NCI-H146 (cell line): ENCODE measurements around the gene ZCCHC14.

Experiments
- DNase-seq: peaks from one replicate; lab custom pipeline; 2025; lab: John Stamatoyannopoulos, UW

Gene ZCCHC14

DNA sequence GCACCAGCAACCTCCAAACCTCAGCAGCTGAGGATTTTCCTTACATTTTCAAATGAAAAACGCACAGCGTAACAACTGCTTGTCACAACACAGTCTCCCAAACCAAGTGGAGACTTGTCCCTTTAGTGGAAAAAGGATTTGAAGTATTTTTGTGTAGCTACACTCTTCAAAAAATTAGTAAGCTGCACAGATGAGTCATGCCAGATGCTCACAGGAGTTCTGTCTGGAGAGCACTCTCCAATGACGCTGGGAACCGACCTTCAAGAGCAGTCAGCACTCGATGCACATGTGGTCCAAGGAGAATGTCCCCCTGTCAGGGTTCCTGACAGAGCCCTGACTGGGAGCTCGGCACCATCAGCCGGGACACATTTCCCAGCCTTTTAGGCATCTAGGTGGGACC, 60.9 kb downstream of the ZCCHC14 start:
- no peak for DNase-seq

DNA sequence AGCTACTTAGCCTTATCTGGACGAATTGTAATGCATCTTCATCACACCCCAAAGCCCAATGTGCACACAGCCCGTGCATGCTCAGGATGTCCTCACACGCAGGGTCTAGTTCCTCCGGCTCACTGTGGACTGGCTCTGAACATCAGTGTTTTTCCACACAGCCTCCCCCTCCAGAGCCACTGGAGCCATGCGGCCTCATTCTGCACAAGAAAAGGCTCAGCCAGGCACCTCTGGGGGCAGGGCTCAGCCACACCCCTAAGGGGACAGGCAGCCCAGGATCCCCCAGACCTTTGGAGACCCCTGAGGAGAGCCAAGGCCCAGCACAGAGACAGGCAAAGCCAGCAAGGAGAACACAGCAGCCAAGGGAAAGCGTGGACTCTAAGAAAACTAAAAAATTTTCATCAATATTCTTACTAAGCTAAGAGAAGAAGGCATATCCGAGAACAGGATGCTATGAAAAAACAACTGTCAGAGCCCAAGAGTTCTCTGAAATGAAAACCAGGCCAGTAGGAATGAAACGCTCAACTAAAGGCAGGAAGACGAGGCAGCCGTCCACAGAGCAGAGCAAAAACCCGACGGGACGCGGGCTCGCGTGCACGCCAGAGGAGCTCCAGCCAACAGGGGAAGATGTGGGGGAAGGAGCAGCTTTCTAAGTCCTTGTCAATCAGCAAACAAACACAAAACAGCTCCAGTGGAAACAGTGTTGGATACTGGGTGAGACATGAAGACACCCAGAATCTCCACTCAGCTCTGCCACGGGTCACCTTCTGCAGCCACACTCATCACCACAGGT, 66.2 kb downstream of the ZCCHC14 start:
- DNase-seq: no peak

DNA sequence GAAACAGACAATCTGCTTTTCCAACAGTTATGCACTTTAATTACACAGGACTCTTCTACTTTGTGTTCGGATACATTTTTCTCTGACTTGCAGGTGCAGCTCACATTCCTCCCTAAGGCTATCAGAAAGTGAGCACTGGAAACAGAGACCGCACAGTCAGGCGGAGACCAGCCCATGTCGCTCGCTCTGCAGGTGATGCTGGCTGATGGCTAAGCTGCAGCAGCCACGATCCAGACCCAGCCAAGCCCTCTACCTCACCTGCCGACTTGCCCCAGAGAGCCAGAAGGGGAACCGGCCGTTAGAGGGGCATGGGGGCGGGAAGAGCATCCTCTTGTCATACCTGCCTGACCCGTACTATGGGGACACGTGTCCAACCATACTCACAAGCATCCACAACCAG, 66.9 kb downstream of the ZCCHC14 start:
- DNase-seq: no peak

DNA sequence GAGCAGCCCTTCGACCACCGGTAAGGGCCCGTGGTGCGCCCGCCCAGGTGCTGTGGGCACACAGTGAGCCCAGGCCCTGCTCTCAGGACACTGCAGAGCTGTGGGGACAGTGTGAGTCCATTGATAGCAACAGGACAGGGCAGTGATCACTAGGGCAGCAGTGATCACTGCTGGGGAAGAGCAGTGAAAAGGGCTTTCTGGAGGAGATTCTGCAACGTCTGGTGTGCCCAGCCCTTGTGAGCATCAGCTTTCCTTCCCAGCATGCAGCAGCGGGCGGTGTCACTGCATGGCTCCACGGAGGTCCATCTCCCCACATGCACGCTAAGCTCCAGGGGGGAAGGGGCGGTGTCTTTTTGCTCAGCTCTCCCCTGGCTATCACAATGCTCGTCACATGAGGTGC, 68.6 kb downstream of the ZCCHC14 start:
- DNase-seq: no peak

DNA sequence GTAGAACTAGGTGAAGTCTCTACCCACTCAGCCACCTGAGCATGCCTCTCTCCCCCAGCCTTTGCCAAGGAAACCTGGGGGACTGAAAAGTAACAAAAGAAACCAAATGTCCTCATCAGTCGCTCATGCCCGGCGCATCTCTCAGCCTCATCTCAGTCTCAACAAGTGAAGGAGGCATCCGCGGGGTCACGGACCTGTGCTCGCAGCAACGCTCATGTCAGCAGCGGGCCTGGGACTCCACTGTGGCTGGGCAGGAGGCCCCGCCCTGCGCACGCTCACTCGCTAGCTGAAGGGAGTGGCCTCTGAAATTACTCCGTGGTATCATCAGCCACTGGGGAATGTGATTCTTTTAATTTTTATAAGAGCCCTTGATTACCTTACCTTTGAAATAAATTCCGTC, 69.4 kb downstream of the ZCCHC14 start:
- DNase-seq: no peak

DNA sequence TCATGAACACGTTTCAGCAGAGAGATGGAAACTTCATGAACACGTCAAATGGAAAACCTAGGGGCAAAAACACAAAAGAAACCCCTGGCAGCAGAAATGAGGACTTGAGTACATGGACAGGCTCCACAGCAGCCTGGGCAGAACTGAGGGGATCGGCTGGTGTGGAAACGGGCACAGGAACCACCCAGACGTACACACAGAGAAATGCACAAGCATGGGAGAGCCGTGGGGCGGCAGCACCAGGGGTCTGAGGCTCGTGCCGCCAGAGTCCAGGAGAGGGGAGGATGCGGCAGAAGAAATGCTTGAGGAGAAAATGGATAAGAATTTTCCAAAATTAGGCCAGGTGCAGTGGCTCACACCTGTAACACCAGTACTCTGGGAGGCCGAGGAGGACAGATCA, 70.7 kb downstream of the ZCCHC14 start:
- no peak for DNase-seq

DNA sequence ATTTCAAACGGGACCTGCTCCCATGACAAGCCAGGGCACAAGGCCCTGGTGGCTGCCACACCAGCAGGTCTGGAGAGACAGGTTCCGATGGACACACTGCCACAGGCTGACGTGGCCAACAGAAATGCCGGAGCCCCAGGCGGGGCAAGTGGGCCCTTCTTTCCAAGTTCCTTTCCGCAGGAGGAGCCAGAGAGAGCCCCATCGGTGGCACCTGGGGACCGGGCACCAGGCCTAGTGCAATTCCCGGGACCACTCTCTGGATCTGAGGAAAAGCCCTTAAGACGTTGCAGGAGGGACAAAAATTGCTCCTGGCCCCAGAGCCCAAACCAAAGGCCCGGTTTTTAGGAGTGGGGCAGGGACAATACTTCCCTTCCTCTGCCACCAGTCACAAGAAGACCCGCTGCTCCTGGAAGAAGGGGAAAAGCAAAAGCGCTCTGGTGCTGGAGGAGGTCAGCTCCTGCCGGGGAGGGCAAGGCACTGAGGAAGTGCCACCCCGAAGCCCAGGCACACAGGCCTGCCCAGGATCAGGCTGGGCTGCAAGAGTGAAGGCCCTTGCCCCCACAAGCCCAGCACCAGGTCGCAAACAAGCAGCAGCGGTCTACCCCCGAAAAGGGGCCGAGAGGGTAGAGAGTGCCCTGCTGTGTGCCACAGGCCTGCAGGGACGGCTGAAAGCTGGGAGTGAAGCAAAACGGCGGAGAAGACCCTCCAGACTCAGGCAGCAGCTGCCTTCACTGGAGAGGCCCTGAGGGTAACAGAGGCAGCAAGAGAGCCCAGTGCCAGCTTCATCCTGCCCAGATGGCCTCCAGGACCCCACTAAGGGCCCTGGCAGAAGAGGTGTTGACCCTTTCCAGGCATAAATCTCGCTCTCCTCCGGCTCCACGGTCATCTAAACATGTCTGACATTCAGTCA, 71.6 kb downstream of the ZCCHC14 start:
- no peak for DNase-seq

DNA sequence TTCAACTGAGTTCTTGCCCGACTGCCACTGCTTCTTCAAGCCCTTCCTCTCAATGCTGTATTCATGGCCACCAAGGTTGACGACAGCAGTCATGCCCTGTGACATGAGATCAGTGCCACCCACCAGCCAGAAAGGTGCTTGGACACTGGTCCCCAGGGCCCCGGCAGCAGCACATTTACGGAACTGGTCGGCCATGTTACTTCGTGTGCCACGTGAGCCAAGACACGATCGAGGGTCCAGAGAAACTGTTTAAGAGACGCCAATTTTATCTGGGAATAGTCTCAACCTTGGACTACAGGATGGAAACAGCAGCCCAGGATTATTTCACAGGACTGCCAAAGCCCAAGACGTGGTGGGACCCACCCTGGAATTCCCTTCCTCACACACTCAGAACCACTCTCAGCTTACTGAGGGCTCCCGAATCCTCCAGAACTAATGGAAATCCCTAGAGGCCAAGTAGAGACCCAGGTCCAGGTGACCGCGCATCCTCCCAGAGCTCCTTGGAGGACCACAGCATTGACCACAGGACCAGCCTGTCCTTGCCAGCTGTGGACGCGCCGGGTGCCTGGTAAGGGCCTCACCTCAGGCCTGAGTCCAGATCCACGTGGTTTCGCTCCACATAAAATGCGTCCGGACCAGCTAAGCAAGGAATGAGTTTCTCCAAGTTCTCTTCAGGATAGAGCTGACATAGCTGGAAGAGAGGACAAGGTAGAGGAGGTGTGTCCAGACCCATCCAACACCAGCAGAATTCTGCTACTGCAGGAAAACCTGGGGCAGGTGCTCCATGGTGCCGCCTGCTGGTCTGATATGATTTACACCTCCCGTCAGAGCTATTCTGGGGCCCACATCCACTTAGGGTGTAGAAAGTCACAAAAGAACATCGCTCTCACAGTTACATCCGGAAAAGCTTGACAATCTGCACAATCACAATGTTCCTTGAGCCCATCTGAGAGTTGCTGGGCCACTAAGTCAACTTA, 72.5 kb downstream of the ZCCHC14 start:
- no peak for DNase-seq

DNA sequence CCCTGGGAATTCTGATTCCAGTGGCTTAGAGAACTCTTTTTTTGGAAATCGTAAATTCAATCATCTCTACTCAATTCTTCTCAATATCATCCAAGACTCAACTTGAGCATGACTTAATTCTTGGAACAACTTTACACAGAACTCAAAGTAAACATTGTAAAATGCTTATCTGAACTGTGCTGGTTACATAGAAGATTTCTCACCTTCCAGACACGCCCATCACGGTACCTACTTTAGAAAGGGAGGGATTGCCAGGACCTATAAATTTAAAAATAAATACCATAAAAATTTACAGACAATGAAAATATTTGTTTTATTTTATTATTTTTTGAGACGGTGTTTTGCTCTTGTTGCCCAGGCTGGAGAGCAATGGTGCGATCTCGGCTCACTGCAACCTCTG, 74.2 kb downstream of the ZCCHC14 start:
- DNase-seq: no peak

DNA sequence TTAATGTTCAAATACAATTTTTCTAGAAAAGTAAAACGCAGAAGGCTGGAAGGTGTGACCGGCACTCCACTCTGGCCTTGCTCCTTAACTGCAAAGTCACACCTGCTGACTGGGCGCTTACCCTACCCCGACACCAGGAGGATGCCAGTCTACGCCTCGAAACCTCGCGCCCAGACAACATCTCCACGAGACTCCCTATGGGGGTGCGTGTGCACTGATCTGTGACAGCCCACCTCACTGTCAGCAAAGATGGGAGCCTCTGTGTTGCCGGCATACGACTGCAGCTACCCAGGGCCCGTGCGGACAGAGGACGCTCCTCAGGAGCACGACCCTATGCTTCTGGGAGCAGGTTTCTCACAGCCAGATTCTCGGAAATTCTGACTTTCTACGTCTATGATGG, 74.6 kb downstream of the ZCCHC14 start:
- DNase-seq: no peak

DNA sequence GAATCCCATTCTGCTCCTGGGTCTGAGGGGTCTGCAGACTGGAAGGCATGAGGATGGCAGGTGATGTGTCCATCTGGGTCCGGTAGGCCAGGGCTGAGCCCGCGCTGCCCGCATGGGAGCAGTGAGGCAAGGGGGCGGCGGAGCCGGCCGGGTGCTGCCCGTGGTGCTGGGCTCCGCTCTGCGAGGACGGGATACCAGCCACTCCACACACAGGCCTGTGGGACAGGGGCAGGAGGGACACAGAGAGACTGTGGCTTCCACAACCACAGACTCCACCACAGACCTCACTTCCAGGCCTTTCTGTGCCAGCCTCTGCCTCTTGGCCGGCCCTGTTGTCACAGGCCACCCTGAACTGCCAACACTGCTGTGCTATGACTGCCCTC, 75.3 kb downstream of the ZCCHC14 start:
- no peak for DNase-seq

DNA sequence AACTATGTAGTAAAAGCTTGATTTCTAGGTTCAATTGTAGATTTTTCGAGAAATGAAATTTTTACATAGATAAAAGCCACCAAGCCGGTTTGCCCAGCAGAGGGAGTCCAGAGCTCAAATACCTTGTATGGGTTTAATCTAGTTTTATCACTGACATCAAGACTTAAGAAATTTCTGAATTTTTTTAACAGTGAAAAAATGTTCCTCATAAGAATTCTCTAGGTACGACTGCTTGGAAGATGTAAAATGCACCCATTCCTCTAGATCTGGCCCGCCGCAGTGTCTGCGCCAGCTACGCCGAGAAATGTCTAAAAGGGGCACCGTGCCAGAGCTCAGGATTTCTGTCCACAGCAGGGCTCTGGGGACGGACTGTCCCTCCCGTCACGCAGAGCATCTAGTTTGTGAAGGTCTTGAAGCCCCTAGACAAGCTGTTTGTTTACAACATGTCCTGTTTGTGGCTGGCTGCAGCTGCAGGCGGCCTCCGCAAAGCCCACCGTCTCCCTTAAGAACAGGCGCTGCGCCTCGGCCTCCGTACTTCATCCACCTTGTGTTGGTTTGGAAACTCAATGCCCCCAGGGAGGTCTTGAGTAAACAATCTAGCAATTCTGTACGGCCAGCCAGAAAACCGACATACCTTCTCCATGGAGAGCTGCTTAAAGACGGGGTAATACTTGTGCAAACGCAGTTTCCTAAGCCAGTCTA, 75.8 kb downstream of the ZCCHC14 start:
- no peak for DNase-seq

DNA sequence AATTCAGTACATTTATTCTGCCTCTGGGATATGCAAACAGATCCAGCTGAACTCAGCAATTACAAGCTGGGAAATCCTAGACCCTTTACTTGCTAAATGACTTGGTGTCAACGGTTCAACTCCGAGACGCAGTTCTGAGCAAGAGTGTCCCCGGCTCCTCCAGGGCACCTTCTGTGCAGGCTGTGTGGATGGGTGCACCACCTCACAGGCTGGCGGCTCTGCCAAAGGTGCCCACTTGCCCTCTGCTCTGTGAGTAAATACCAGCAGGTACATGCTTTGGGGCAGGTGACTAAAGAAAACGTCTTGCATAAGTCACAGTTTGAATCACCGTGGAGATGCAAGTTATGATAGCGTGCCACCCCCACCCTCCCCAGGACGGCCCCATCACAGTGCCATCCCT, 77.4 kb downstream of the ZCCHC14 start:
- no peak for DNase-seq

DNA sequence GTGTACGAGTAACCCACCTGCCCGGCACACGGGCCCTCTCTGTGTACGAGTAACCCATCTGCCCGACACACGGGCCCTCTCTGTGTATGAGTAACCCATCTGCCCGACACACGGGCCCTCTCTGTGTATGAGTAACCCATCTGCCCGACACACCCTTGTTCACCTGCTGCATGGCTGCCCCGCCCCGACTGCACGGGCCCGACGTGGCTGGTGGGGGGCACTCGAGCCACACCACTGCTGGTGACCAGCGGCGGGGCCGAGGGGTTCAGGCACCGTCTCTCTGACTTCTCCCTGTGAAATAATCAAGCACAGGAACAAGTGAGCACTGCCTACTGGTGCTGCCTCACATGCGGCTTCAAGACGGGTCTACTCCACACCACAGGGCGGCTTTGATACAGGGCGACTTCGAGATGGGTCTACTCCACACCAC, 78.6 kb downstream of the ZCCHC14 start:
- DNase-seq: no peak

DNA sequence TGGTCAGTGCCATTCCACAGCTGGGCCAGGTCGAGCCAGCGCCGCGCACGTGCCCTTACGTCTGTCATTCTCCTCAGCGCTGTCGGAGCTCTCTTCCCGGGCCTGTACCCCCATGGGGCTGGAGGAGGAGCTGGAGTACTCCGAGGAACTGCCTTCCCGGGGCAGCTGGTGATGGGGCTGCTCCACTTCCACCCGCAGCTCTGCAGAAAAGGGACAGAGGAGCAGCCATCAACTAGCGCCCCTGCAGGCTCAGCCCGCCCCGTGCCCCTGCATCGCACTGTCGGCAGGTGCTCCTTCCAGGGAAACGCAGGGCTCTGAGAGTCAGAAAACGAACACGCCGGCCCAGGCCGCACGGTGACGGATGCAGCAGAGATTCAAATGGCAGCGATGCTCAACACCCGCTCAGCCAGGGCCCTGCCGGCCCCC, 79.8 kb downstream of the ZCCHC14 start:
- no peak for DNase-seq

DNA sequence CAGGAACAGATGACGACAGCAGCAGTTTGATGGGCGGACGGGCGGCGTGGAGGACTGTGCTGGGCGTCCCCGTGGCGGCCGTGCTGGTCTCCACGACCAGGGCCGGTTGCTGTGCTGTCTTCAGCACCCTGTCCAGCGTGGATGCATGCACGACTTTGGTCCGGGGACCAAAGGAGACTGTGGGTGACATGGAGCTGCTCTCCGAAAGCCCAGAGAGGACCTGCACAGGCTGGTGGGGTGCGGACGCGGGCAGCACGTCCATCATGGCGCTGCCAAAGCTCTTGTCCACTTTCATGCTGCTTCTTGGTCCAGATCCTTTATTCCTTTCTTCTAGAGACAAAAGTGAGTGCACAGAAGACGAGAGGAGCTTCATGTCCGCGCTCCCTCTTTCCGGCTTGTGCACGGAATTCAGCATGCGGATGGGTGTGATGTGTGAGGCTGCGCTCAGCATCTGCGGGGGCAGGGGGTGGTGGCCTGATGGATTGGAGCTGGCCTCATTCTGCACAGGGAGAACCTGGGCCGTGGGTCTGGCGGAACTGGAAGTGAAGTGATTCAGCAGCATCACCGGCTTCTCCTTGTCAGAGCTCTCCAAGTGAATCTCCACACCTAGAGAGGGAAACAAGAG, 80.3 kb downstream of the ZCCHC14 start:
- DNase-seq: no peak

DNA sequence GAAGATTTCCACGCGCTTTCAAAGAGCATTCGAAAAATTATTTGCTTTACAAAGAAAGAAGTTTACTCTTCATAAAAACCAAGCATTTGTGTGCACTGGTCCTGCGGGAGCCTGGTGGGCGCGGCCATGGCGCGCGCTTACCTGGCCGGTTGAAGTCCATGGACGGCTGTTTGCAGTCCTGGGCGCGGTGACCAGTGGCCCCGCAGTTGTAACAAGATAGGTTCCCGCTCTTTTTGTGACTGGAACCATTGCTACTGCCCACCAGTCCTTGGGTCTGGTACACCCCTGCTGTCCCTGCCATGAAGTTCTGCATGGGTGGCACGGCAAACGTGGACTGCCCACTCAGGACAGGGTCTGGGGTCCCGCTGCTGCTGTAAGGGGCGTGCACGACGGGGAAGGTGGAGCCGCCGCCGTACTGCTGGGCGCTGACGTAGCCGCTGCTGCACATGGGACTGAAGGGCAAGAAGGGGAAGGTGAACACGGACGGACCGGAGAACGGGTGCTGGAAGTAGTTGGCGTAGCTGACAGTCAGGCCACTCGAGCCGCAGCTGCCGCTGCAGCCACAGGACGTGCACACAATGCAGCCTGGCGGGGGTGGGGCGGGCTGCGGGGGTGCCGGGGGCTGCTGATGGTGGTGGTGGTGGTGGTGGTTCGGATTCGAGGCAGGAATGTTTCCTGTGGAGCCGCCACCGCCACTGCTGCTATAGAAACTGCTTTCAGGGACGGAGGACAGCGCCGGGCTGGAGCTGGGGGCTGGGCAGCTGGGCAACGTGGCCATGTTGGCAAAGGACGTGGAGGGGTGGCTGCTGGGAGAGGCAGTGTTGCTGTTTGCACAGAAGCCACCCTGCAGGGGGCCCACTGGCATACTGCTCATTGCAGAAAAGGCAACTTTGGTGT, 81.2 kb downstream of the ZCCHC14 start:
- no peak for DNase-seq

DNA sequence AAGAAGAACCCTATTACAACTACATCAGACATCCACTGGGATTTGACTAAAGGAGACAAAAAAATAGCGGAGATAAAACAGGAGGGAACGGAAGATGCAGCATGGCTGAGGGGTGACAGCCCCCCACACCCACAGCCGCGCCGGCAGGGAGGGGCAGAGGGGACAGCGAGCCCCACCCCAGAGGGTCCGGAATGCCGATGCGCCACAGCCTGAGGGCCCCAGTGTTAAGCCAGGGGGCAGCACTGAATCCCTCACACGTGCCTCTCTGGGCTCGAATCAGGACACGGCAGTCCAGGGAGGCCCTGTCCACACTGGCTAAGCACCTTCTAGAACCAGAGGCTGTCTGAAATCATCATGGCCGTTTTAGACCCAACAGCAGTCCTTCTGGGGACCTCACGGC, 81.9 kb downstream of the ZCCHC14 start:
- DNase-seq: no peak

DNA sequence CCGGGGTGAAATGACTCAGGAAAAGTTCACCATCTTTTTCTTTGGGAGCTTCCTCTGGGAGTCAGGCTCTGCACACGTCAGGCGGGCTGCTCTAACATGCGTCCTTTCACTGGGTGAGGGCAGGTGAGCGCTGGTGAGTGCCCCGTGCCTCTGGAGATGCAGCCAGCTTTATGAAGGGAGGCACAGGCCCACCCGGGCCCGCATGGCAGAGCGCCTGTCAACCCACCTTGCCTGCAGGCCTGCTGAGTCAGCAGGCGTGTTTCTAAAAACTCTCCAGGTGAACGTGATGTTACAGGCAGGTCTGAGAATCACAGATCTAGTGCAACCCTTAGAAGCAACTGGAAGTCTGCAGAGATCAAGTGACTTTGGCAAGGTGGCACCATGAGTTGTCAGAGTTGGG, 82.3 kb downstream of the ZCCHC14 start:
- no peak for DNase-seq

DNA sequence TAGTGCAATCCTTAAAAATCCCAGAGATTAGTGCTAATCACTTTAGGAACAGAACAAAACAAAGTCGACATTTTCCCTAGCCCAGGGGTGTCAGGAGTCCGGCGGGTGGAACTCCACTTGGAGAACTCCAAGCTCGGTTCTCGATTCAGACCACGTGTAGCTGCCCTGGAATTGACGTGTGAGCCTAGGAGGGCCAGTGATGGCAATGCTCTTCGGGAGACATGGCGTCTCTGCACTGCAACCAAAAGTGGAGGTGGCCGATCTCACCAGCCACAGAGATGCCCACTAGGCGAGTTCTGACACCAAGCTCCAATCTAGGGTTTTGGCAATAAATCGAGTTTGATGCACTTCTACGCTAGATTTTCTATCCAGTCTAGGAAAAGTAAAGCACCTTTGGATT, 83.0 kb downstream of the ZCCHC14 start:
- DNase-seq: no peak
